SK-N-SH treated with all-trans-retinoic acid at 6 μM for 48 hours (cell line): ENCODE data around the gene IQSEC3.

Experiments
- ARNTL ChIP-seq: fragments of 450-650 bp; formaldehyde crosslinking; IDR thresholded peaks from 2 replicates; pipeline ENCODE4 v1.5.0; 2020; ENCODE audit warnings: low read depth, mild to moderate bottlenecking, moderate library complexity, borderline replicate concordance
- OSR1 ChIP-seq: fragments of 250-450 bp; sonication (Bioruptor Pico); IDR thresholded peaks from 2 replicates; pipeline ENCODE4 v1.8.0; 2022; ENCODE audit warnings: moderate library complexity, mild to moderate bottlenecking, inconsistent platforms
- SNAI2 ChIP-seq: fragments of 250-450 bp; sonication (Bioruptor Pico); IDR thresholded peaks from 2 replicates; pipeline ENCODE4 v1.5.0; 2020; ENCODE audit warnings: mild to moderate bottlenecking, moderate library complexity
- TOX ChIP-seq: fragments of 250-450 bp; sonication (Bioruptor Pico); IDR thresholded peaks from 2 replicates; pipeline ENCODE4 v1.8.0; 2021; ENCODE audit warnings: mild to moderate bottlenecking, moderate library complexity, borderline replicate concordance
- ZC3H10 ChIP-seq: fragments of 250-450 bp; sonication (Bioruptor Pico); IDR thresholded peaks from 2 replicates; pipeline ENCODE4 v1.5.1; 2021; ENCODE audit warnings: mild to moderate bottlenecking, moderate library complexity
- ZFP3 ChIP-seq: fragments of 250-450 bp; sonication (Bioruptor Pico); IDR thresholded peaks from 2 replicates; pipeline ENCODE4 v1.5.0; 2020; ENCODE audit warnings: mild to moderate bottlenecking, moderate library complexity
- TF ChIP-seq, protein P1 (sequence below): fragments of 250-450 bp; sonication (Bioruptor Pico); IDR thresholded peaks from 2 replicates; pipeline ENCODE4 v1.8.0; 2020; ENCODE audit warnings: mild to moderate bottlenecking, moderate library complexity, borderline replicate concordance
- TF ChIP-seq, protein P2 (sequence below): fragments of 250-450 bp; sonication (Bioruptor Pico); IDR thresholded peaks from 2 replicates; pipeline ENCODE4 v1.8.0; 2021; ENCODE audit warnings: low read depth, mild to moderate bottlenecking, moderate library complexity, borderline replicate concordance

DNA sequence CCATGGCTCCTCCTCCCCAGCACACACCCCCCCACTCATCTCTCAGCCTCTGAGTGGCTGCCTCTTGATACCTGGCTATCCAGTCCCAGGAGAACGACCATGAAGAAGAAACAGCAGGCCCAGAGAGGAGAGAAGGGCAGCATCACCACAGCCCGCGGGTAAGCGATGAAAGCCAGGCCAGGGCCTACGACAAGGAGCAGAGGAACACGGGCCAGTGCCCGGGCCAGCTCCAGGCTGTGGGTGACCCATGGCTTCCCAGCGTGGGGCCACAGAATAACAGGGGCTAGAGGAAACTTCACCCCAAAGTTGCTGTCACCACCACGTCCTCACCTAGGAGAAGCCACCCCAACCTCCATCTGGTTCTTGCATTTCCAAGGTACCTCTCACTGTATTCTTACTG lies 157.8 kb downstream of the IQSEC3 start:
- TF ChIP-seq, protein P1, sequence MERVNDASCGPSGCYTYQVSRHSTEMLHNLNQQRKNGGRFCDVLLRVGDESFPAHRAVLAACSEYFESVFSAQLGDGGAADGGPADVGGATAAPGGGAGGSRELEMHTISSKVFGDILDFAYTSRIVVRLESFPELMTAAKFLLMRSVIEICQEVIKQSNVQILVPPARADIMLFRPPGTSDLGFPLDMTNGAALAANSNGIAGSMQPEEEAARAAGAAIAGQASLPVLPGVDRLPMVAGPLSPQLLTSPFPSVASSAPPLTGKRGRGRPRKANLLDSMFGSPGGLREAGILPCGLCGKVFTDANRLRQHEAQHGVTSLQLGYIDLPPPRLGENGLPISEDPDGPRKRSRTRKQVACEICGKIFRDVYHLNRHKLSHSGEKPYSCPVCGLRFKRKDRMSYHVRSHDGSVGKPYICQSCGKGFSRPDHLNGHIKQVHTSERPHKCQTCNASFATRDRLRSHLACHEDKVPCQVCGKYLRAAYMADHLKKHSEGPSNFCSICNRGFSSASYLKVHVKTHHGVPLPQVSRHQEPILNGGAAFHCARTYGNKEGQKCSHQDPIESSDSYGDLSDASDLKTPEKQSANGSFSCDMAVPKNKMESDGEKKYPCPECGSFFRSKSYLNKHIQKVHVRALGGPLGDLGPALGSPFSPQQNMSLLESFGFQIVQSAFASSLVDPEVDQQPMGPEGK (CRISPR knock-in tag): no peak
- TF ChIP-seq TOX (no peak), ZC3H10 (CRISPR knock-in tag) (no peak), OSR1 (CRISPR knock-in tag) (no peak), ARNTL (CRISPR knock-in tag) (no peak), ZFP3 (CRISPR knock-in tag) (no peak), SNAI2 (CRISPR knock-in tag) (no peak)
- TF ChIP-seq, protein P2, sequence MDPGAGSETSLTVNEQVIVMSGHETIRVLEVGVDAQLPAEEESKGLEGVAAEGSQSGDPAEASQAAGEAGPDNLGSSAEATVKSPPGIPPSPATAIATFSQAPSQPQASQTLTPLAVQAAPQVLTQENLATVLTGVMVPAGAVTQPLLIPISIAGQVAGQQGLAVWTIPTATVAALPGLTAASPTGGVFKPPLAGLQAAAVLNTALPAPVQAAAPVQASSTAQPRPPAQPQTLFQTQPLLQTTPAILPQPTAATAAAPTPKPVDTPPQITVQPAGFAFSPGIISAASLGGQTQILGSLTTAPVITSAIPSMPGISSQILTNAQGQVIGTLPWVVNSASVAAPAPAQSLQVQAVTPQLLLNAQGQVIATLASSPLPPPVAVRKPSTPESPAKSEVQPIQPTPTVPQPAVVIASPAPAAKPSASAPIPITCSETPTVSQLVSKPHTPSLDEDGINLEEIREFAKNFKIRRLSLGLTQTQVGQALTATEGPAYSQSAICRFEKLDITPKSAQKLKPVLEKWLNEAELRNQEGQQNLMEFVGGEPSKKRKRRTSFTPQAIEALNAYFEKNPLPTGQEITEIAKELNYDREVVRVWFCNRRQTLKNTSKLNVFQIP (CRISPR knock-in tag): no peak
